Karpas-422 (cell line): ENCODE results near the gene CD8B2. TPM values are rescaled to one million over a fixed set of nuclear protein-coding genes. Genes with fewer than 3 reads are reported as not detected.
"Not testable (repeated sequence)": the region's sequence is repeated elsewhere in the genome, so short reads cannot be mapped to it uniquely, and the experiment has no call there.

ENCODE experiments used
- DNase-seq: peaks from one replicate; pipeline ENCODE4 v3.0.0-alpha.2; 2015
- H2AFZ ChIP-seq: fragments of 200-600 bp; sonication (generic); 2 replicates; pipeline ENCODE4 v1.6.1; 2014; ENCODE audit warnings: antibody characterized with exemption, low read length, mixed read lengths
- H3K27ac ChIP-seq: fragments of 200-600 bp; sonication (generic); 2 replicates; pipeline ENCODE4 v1.5.1; 2014; ENCODE audit warnings: mild to moderate bottlenecking, low read length, moderate library complexity
- H3K27me3 ChIP-seq: fragments of 200-600 bp; sonication (generic); 2 replicates; pipeline ENCODE4 v1.6.1; 2014; ENCODE audit warnings: low read length, mixed read lengths
- H3K36me3 ChIP-seq: fragments of 200-600 bp; sonication (generic); 2 replicates; pipeline ENCODE4 v1.6.1; 2014; ENCODE audit warnings: low read length, mixed read lengths; ENCODE audit not compliant: insufficient read depth
- H3K4me1 ChIP-seq: fragments of 200-600 bp; sonication (generic); 2 replicates; pipeline ENCODE4 v1.6.1; 2014; ENCODE audit warnings: mild to moderate bottlenecking, low read length, mixed read lengths
- H3K4me2 ChIP-seq: fragments of 200-600 bp; sonication (generic); 2 replicates; pipeline ENCODE4 v1.6.1; 2014; ENCODE audit warnings: low read length, low read depth, mild to moderate bottlenecking; ENCODE audit not compliant: poor library complexity, severe bottlenecking
- H3K4me3 ChIP-seq: fragments of 200-600 bp; sonication (generic); 2 replicates; pipeline ENCODE4 v1.5.1; 2014; ENCODE audit warnings: mild to moderate bottlenecking, antibody characterized with exemption, low read length, mixed read lengths
- H3K79me2 ChIP-seq: fragments of 200-600 bp; sonication (generic); 2 replicates; pipeline ENCODE4 v1.6.1; 2014; ENCODE audit warnings: mild to moderate bottlenecking, low read length, mixed read lengths
- H3K9ac ChIP-seq: fragments of 200-600 bp; sonication (generic); 2 replicates; pipeline ENCODE4 v1.6.0; 2014; ENCODE audit warnings: low read length
- H3K9me2 ChIP-seq: fragments of 200-600 bp; sonication (generic), shearing (Covaris generic); replicated peaks from 2 replicates; pipeline ENCODE4 v1.6.0; 2014; ENCODE audit warnings: mild to moderate bottlenecking, low read length, moderate library complexity; ENCODE audit not compliant: insufficient read depth
- H3K9me3 ChIP-seq: fragments of 300-700, 200-600 bp; sonication (generic); 2 replicates; pipeline ENCODE4 v1.6.1; 2014; ENCODE audit warnings: low read length, mixed read lengths
- H4K20me1 ChIP-seq: fragments of 200-600 bp; sonication (generic); 2 replicates; pipeline ENCODE4 v1.6.1; 2014; ENCODE audit warnings: mild to moderate bottlenecking, antibody characterized with exemption, low read length, low read depth; ENCODE audit not compliant: insufficient read depth
- total RNA-seq: library from RNA; depleted of rRNA; stranded (reverse); fragments of >200 nt; shearing (Covaris generic); gene quantifications from 2 replicates; pipeline ENCODE4 v1.2.3, GENCODE V29; 2014; ENCODE audit warnings: low replicate concordance

The CD8B2 gene
- total RNA-seq, 1 experiment from 2014 or later = not detected

- H3K36me3 ChIP-seq, H3K9me3 ChIP-seq, H4K20me1 ChIP-seq, H3K79me2 ChIP-seq, H3K4me1 ChIP-seq, H3K9ac ChIP-seq, H3K27ac ChIP-seq, H3K9me2 ChIP-seq, DNase-seq, H2AFZ ChIP-seq, H3K4me3 ChIP-seq, H3K27me3 ChIP-seq, H3K4me2 ChIP-seq: not testable (repeated sequence)
Observed at GRCh38 chr2:106489701-106490100, 2.5 kb downstream of the CD8B2 start.

- H3K27me3 ChIP-seq, H2AFZ ChIP-seq, H3K27ac ChIP-seq, H3K79me2 ChIP-seq, H3K4me3 ChIP-seq, H3K9me2 ChIP-seq, H4K20me1 ChIP-seq, H3K36me3 ChIP-seq, H3K9ac ChIP-seq, H3K4me2 ChIP-seq, DNase-seq, H3K4me1 ChIP-seq, H3K9me3 ChIP-seq: not testable (repeated sequence)
Observed at GRCh38 chr2:106492399-106492798, 5.2 kb downstream of the CD8B2 start.

- not testable (repeated sequence) for H3K36me3 ChIP-seq, DNase-seq, H3K9me3 ChIP-seq, H4K20me1 ChIP-seq, H3K4me3 ChIP-seq, H3K79me2 ChIP-seq, H3K27me3 ChIP-seq, H3K9ac ChIP-seq, H3K27ac ChIP-seq, H3K9me2 ChIP-seq, H3K4me1 ChIP-seq, H3K4me2 ChIP-seq, H2AFZ ChIP-seq
Observed at GRCh38 chr2:106492913-106493312, 5.7 kb downstream of the CD8B2 start.

DNA sequence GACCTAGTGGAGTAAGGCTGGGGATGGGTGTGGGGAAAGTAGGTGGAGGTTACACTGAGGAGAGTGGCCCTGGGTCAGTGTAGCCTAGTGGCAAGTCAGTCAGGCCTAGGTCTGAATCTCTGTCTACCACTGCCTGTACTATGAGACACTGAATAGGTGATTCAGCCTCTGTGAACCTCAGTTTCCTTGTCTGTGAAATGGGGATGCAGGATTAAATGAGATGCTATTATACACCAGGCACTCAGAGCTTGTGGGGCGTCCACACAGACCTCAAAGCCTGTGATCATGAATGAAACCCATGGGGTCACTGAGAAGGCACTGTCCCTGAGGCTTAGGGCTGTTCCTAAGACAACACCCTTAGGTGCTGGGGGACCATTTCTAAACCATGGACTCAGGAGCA lies 11.4 kb downstream of the CD8B2 start:
- H3K9ac ChIP-seq, H3K4me1 ChIP-seq, H4K20me1 ChIP-seq, H3K4me3 ChIP-seq, H3K27me3 ChIP-seq, H3K4me2 ChIP-seq, H3K79me2 ChIP-seq, H3K36me3 ChIP-seq, H3K27ac ChIP-seq, H3K9me3 ChIP-seq, H3K9me2 ChIP-seq, DNase-seq, H2AFZ ChIP-seq: not testable (repeated sequence)

- H3K27me3 ChIP-seq, H3K4me2 ChIP-seq, H3K27ac ChIP-seq, H4K20me1 ChIP-seq, H3K9me3 ChIP-seq, H3K4me3 ChIP-seq, H3K4me1 ChIP-seq, H3K9ac ChIP-seq, DNase-seq, H3K79me2 ChIP-seq, H2AFZ ChIP-seq, H3K36me3 ChIP-seq, H3K9me2 ChIP-seq: not testable (repeated sequence)
Observed at GRCh38 chr2:106500350-106500749, 13.2 kb downstream of the CD8B2 start.

DNA sequence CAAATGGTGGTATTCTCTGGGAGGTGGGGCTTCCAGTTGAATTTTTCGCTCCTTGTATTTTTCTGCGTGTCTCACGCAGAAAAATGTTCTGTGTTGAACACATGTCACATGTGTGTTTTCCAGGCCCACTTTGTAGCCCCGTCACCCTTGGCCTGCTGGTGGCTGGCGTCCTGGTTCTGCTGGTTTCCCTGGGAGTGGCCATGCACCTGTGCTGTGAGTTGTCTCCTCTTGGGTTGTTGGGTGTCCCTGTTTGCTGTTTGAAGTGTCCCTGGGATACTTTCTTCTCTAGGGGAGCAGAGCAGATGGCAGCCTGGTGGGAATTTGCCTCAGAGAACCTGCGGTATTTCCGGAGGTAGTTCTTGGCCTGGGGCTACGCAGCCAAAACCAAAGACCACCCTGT lies 15.2 kb downstream of the CD8B2 start:
- not testable (repeated sequence) for H3K27me3 ChIP-seq, H3K4me2 ChIP-seq, H3K4me3 ChIP-seq, H3K9me2 ChIP-seq, H3K9me3 ChIP-seq, DNase-seq, H3K4me1 ChIP-seq, H3K27ac ChIP-seq, H4K20me1 ChIP-seq, H3K36me3 ChIP-seq, H2AFZ ChIP-seq, H3K79me2 ChIP-seq, H3K9ac ChIP-seq

GRCh38 chr2:106504192-106504591 lies 17.0 kb downstream of the CD8B2 start:
- not testable (repeated sequence) for H4K20me1 ChIP-seq, H3K4me3 ChIP-seq, H3K9ac ChIP-seq, H3K9me2 ChIP-seq, H3K27ac ChIP-seq, DNase-seq, H3K9me3 ChIP-seq, H3K4me2 ChIP-seq, H3K79me2 ChIP-seq, H3K4me1 ChIP-seq, H2AFZ ChIP-seq, H3K36me3 ChIP-seq, H3K27me3 ChIP-seq

DNA sequence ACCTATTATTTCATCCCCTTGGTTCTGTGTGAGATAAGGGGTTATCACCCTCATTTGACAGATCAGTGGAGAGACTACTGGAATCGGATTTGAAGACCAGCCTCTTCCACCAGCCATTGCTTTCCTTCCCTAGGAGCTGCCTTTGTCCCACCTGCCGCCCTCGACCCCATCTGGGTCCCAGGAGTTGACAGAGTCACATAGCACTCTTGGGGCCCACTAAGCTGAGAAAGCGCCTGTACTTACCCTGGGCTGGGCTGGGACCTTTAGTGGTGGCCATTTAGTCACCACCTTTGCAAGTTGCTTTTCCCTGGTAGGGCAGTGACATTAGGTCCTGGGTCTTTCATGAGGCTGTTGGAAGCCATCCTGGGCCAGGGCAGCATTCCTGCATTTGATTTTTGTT lies 17.6 kb downstream of the CD8B2 start:
- not testable (repeated sequence) for H3K9ac ChIP-seq, H3K4me3 ChIP-seq, H3K4me1 ChIP-seq, H3K36me3 ChIP-seq, H3K27me3 ChIP-seq, H2AFZ ChIP-seq, DNase-seq, H3K4me2 ChIP-seq, H3K9me3 ChIP-seq, H3K27ac ChIP-seq, H3K79me2 ChIP-seq, H3K9me2 ChIP-seq, H4K20me1 ChIP-seq

DNA sequence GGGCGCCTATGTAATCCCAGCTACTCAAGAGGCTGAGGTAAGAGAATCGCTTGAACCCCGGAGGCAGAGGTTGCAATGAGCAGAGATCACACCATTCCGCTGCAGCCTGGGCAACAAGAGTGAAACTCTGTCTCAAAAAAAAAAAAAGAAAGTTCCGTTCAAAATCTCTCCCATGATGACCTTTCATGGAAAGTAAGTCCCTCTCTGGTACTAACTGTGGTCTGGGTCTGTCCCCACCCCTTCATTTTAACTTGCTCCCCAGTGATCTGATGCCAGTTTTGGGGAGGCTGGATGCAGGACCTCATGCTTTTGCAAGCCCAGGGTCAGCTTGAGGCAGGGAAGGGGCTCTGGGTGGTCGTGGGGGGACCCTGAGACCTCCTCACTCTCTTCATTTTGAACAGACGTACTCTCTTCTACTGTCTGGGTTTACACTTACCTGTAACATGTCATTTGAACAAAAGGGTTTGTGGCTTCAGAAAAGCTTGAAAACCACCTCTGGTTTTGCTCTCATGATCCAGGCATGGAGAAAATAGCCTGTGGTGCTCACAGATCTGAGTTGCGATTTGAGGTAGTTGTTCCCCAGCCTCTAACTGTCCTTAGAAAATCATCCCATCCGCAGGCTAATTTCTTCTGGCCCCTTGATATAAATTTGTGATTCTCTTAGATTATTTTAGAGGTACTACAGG lies 19.0 kb downstream of the CD8B2 start:
- H3K4me2 ChIP-seq, H3K4me3 ChIP-seq, H4K20me1 ChIP-seq, H3K9me3 ChIP-seq, H2AFZ ChIP-seq, H3K36me3 ChIP-seq, H3K4me1 ChIP-seq, H3K27ac ChIP-seq, H3K27me3 ChIP-seq, H3K79me2 ChIP-seq, H3K9ac ChIP-seq, DNase-seq, H3K9me2 ChIP-seq: not testable (repeated sequence)
